MM.1S (cell line): ENCODE data around the gene GALNT10.

Experiments used
- DNase-seq: peaks from one replicate; pipeline ENCODE4 v3.0.0-alpha.2; 2015
- H2AFZ ChIP-seq: fragments of 300-600 bp; sonication (generic); 2 replicates; pipeline ENCODE4 v1.6.0; 2016; ENCODE audit warnings: antibody characterized with exemption, low read length
- H3F3A ChIP-seq: fragments of 300-600 bp; sonication (generic); 2 replicates; pipeline ENCODE4 v1.6.1; 2016; ENCODE audit warnings: mild to moderate bottlenecking, antibody characterized with exemption, low read length, moderate library complexity, mixed read lengths; ENCODE audit not compliant: insufficient read depth
- H3K27ac ChIP-seq: fragments of 300-600 bp; sonication (generic); 2 replicates; pipeline ENCODE4 v1.5.1; 2016; ENCODE audit warnings: mild to moderate bottlenecking, low read length
- H3K27me3 ChIP-seq: fragments of 300-600 bp; sonication (generic); replicated peaks from 2 replicates; pipeline ENCODE4 v1.6.0; 2016; ENCODE audit warnings: low read length; ENCODE audit not compliant: insufficient read depth
- H3K36me3 ChIP-seq: fragments of 300-600 bp; sonication (generic); replicated peaks from 2 replicates; pipeline ENCODE4 v1.6.1; 2016; ENCODE audit warnings: mild to moderate bottlenecking, low read length, mixed read lengths; ENCODE audit not compliant: insufficient read depth
- H3K4me1 ChIP-seq: fragments of 300-600 bp; sonication (generic); 2 replicates; pipeline ENCODE4 v1.6.1; 2016; ENCODE audit warnings: low read length, mixed read lengths
- H3K4me2 ChIP-seq: fragments of 300-600 bp; sonication (generic); 2 replicates; pipeline ENCODE4 v1.6.0; 2016; ENCODE audit warnings: low read depth, low read length
- H3K4me3 ChIP-seq: fragments of 300-600 bp; sonication (generic); 2 replicates; pipeline ENCODE4 v1.5.1; 2016; ENCODE audit warnings: low read length, mixed read lengths
- H3K79me2 ChIP-seq: fragments of 300-600 bp; sonication (generic); 2 replicates; pipeline ENCODE4 v1.6.1; 2016; ENCODE audit warnings: mixed run types, low read length, mixed read lengths
- H3K9ac ChIP-seq: fragments of 300-600 bp; sonication (generic); 2 replicates; pipeline ENCODE4 v1.6.1; 2016; ENCODE audit warnings: low read length, mixed read lengths
- H3K9me2 ChIP-seq: fragments of 300-600 bp; sonication (generic); replicated peaks from 2 replicates; pipeline ENCODE4 v1.6.1; 2016; ENCODE audit warnings: mild to moderate bottlenecking, low read length, mixed read lengths; ENCODE audit not compliant: insufficient read depth
- H3K9me3 ChIP-seq: fragments of 300-600 bp; sonication (generic); replicated peaks from 2 replicates; pipeline ENCODE4 v1.6.1; 2016; ENCODE audit warnings: mild to moderate bottlenecking, low read length, mixed read lengths; ENCODE audit not compliant: insufficient read depth
- H4K20me1 ChIP-seq: fragments of 300-600 bp; sonication (generic); 2 replicates; pipeline ENCODE4 v1.6.1; 2016; ENCODE audit warnings: mild to moderate bottlenecking, low read length, moderate library complexity, mixed read lengths; ENCODE audit not compliant: insufficient read depth
- EZH2 ChIP-seq: fragments of 300-600 bp; sonication (generic); optimal IDR thresholded peaks from 2 replicates; pipeline ENCODE3; 2017; ENCODE audit warnings: low read depth, mild to moderate bottlenecking, antibody characterized with exemption, low read length, mixed read lengths
- EZH2phosphoT487 ChIP-seq: fragments of 300-600 bp; sonication (generic); IDR thresholded peaks from 2 replicates; pipeline ENCODE4 v1.6.1; 2018; ENCODE audit warnings: antibody characterized with exemption, low read length
- TF ChIP-seq, protein P1 (sequence below): fragments of 300-600 bp; sonication (generic); IDR thresholded peaks from 2 replicates; pipeline ENCODE4 v1.5.1; 2016; ENCODE audit warnings: antibody characterized with exemption, low read length, mixed read lengths

The GALNT10 gene

DNA sequence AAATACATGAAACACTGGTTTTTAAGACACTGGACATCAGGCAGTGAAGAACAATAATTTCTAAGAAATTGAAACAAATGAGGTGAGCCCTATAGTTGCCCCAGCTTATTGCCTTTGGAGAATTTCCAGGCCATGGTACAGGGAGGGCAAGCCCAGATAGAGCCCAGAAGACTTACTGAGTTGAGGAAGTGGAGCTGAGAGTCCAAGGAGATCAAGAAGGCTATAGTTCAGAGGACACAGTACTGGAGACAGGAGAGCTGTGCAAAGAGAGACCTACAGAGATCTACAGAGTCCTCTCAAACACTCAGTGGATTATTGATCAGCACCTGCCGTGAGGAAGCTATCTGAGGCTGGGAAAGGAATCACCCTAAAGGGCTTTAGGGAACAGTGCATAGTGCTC lies 112.6 kb downstream of the GALNT10 start:
- no peaks in the 10 kb centered on the region for H4K20me1 ChIP-seq
- 0 out of 2 replicates have a peak, but pooled peaks cover 8% of the 10 kb centered on the region for H3K36me3 ChIP-seq
- H3K9ac ChIP-seq, result no peak overlapping the region
- H2AFZ ChIP-seq, result no peak overlapping the region
- H3K4me1 ChIP-seq, result peaks cover 20% of the 10 kb centered on the region
- no peak overlapping the region for H3K4me3 ChIP-seq
- H3F3A ChIP-seq, result peaks cover 12% of the 10 kb centered on the region; the same call in 1 of the 2 replicates
- TF ChIP-seq EZH2, result no peak
- no peak for TF ChIP-seq EZH2phosphoT487
- TF ChIP-seq, protein P1, sequence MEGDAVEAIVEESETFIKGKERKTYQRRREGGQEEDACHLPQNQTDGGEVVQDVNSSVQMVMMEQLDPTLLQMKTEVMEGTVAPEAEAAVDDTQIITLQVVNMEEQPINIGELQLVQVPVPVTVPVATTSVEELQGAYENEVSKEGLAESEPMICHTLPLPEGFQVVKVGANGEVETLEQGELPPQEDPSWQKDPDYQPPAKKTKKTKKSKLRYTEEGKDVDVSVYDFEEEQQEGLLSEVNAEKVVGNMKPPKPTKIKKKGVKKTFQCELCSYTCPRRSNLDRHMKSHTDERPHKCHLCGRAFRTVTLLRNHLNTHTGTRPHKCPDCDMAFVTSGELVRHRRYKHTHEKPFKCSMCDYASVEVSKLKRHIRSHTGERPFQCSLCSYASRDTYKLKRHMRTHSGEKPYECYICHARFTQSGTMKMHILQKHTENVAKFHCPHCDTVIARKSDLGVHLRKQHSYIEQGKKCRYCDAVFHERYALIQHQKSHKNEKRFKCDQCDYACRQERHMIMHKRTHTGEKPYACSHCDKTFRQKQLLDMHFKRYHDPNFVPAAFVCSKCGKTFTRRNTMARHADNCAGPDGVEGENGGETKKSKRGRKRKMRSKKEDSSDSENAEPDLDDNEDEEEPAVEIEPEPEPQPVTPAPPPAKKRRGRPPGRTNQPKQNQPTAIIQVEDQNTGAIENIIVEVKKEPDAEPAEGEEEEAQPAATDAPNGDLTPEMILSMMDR, result no peak
- H3K27ac ChIP-seq, result no peak overlapping the region
- no peak for DNase-seq
- no peaks in the 10 kb centered on the region for H3K9me2 ChIP-seq
- no peaks in the 10 kb centered on the region for H3K79me2 ChIP-seq
- no peak overlapping the region for H3K4me2 ChIP-seq
- no peaks in the 10 kb centered on the region for H3K9me3 ChIP-seq
- H3K27me3 ChIP-seq, result no peaks in the 10 kb centered on the region

DNA sequence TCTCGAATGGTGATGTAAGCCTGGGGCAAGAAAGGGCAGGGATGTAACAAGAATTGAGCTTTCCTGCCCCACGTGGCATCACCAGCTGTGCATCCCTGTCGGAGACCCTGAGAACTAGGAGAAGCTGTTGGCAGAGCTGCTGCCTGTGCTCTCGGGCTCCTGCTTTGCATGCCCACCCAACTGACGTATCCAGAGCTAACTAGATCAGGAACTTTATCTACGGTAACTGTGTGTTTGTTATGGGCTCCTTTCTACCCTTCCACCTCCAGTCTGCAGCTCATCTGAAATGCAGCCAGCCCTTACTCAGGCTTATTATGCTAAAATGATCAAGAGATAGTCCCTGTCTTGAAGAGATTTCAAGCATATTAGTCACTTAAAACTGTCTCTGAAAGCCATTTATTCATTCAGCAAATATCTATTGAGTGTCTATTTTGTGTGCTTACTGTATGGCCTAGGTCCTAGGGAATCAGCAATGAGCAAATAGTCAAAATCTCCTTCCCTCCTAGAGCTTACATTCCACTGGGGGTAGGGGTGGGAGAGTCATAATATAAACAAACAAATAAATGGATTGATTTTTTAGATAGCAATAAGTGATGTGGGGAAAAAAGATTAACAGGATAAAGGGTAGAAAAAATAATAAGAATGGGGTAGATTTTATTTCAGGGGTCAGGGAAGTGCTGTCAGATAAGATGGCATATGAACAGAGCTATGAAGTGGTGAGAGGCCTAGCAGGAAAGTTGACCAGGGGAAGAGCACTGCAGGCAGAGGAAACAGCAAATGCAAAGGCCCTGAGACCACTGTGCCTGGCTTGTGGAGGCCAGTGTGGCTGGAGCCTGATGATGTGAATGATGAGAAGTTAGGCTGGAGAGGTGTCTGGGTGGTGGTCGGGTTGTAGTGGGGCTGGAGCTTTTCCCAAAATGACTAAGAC lies 118.2 kb downstream of the GALNT10 start:
- no peaks in the 10 kb centered on the region for H3K9me3 ChIP-seq
- H3K4me2 ChIP-seq, result no peak overlapping the region
- no peaks in the 10 kb centered on the region; the same call in 1 of the 2 replicates for H3F3A ChIP-seq
- no peaks in the 10 kb centered on the region for H3K27me3 ChIP-seq
- H4K20me1 ChIP-seq, result no peaks in the 10 kb centered on the region
- H3K9me2 ChIP-seq, result no peaks in the 10 kb centered on the region
- no peak overlapping the region for H2AFZ ChIP-seq
- H3K4me1 ChIP-seq, result peaks cover 17% of the 10 kb centered on the region
- TF ChIP-seq EZH2, result no peak
- no peak for TF ChIP-seq EZH2phosphoT487
- TF ChIP-seq, protein P1, result no peak
- no peak for DNase-seq
- no peak overlapping the region for H3K4me3 ChIP-seq
- 0 out of 2 replicates have a peak, but pooled peaks cover 3% of the 10 kb centered on the region for H3K79me2 ChIP-seq
- no peaks in the 10 kb centered on the region for H3K36me3 ChIP-seq
- H3K9ac ChIP-seq, result no peak overlapping the region
- no peak overlapping the region for H3K27ac ChIP-seq

DNA sequence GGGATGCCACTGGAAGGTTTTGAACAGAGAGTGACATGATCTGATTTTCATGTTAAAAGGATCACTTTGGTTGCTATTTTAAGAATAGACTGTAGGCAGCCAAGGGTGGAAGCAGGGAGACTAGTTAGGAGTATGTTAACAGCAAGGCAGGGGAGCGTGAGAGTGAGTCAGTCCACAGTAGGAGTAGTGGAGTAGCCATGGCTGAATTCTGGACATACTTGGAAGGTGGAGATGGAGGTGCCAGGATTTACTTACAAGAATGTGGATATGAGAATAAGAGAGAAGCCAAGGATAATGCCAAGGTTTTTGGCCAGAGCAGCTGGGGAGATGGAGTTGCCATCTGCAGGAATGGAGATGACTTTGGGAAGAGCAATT lies 118.8 kb downstream of the GALNT10 start:
- Histone ChIP-seq H3K27ac (no peak overlapping the region), H3K4me2 (no peak overlapping the region), H2AFZ (no peak overlapping the region), H3K9ac (no peak overlapping the region), H3K27me3 (no peaks in the 10 kb centered on the region), H3K9me2 (no peaks in the 10 kb centered on the region), H3K36me3 (no peaks in the 10 kb centered on the region), H3K9me3 (no peaks in the 10 kb centered on the region), H4K20me1 (no peaks in the 10 kb centered on the region), H3K4me3 (no peak overlapping the region), H3F3A (no peaks in the 10 kb centered on the region; the same call in 1 of the 2 replicates), H3K79me2 (0 out of 2 replicates have a peak, but pooled peaks cover 3% of the 10 kb centered on the region), H3K4me1 (peaks cover 17% of the 10 kb centered on the region)
- TF ChIP-seq, protein P1, result no peak
- no peak for TF ChIP-seq EZH2
- no peak for TF ChIP-seq EZH2phosphoT487
- no peak for DNase-seq
